Measurements from ENCODE around the gene STAT1. TPM values are rescaled to one million over a fixed set of nuclear protein-coding genes. Genes with fewer than 3 reads are reported as not detected.

STAT1 gene
- total RNA-seq, 1 experiment from 2014 or later = 60.7 TPM

- TF ChIP-seq, protein P1, sequence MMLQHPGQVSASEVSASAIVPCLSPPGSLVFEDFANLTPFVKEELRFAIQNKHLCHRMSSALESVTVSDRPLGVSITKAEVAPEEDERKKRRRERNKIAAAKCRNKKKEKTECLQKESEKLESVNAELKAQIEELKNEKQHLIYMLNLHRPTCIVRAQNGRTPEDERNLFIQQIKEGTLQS (IDR thresholded peaks at IDR 0.05) = no peak
- TF ChIP-seq POLR2A (IDR thresholded peaks at IDR 0.05; ENCODE audit: borderline replicate concordance, extremely low read depth, insufficient read depth, insufficient read length) (no peak), CEBPB (IDR thresholded peaks at IDR 0.05; ENCODE audit: low read depth) (no peak), JUND (IDR thresholded peaks at IDR 0.05) (no peak), ZFX (IDR thresholded peaks at IDR 0.05) (no peak)
These were observed 63.4 kb downstream of the STAT1 start (continued) for GRCh38 chr2:190950566-190950991.

- ChIA-PET RAD21 (ENCODE audit: low non-redundant PET in 1 of 2, low total read pairs in 2 of 2, uncharacterized antibody in 2 of 2, unreplicated experiment in 2 of 2) (no interaction called here), CTCF (no interaction called here), POLR2A (no interaction called here)
- H4K20me1 ChIP-seq (ENCODE audit: insufficient read depth) = no peaks in the 10 kb centered on the region
- no peaks in the 10 kb centered on the region for H3K9me3 ChIP-seq (ENCODE audit: control insufficient read depth in 1 of 2, insufficient read depth in 1 of 2, low read depth in 1 of 2, low read length in 2 of 2)
- no peaks in the 10 kb centered on the region for H3K9me2 ChIP-seq (ENCODE audit: insufficient read depth)
- no peak overlapping the region for H2AFZ ChIP-seq (ENCODE audit: low read depth, low read length, poor library complexity, severe bottlenecking)
- ATAC-seq (peak; percentile 78), DNase-seq (ENCODE audit: low read depth, low spot score) (peak; percentile 56)
- no TSS peak for BruUV-seq (replicated peaks)
- no peaks in the 10 kb centered on the region for H3K27me3 ChIP-seq (ENCODE audit: insufficient read depth, low read length)
- H3K4me3 ChIP-seq (replicated peaks in 1 of 2; ENCODE audit: low read depth in 1 of 2, low read length in 2 of 2) = peak overlapping the region in 1 of 2 experiments; percentile 43; a peak in 1 of 4 replicates
- H3K79me2 ChIP-seq (ENCODE audit: insufficient read depth, low read length) = no peaks in the 10 kb centered on the region
- H3K27ac ChIP-seq (ENCODE audit: low read depth, low read length) = peak overlapping the region; percentile 59; the same call in 1 of the 2 replicates
- intact Hi-C loops (cut with micrococcal nuclease) = no loop called here
- H3K4me2 ChIP-seq (ENCODE audit: low read length) = peak overlapping the region; percentile 80
- H3K4me1 ChIP-seq (ENCODE audit: control insufficient read depth in 1 of 2, insufficient read depth in 2 of 2, low read length in 2 of 2) = peaks cover 32 to 33% of the 10 kb centered on the region in 2 experiments
- peak overlapping the region; percentile 48 for H3K9ac ChIP-seq (ENCODE audit: low read length)
- TF ChIP-seq JUND (IDR thresholded peaks at IDR 0.05) (peak; percentile 23; the same call in 1 of the 2 replicates), YY1 (IDR thresholded peaks at IDR 0.05; ENCODE audit: extremely low read depth, insufficient replicate concordance, low read depth, low read length) (no peak), POLR2AphosphoS5 (IDR thresholded peaks at IDR 0.05; ENCODE audit: low read depth, low read length) (no peak; the same call in 1 of the 2 replicates), MAX (IDR thresholded peaks at IDR 0.05) (peak; percentile 65; the same call in 1 of the 2 replicates), SP1 (IDR thresholded peaks at IDR 0.05; ENCODE audit: low read depth) (peak; percentile 49; the same call in 1 of the 2 replicates), EZH2 (IDR thresholded peaks at IDR 0.05) (no peak), RAD21 (IDR thresholded peaks at IDR 0.05; ENCODE audit: low read depth) (no peak), ELF1 (IDR thresholded peaks at IDR 0.05; ENCODE audit: borderline replicate concordance, low read depth) (no peak), SIN3A (IDR thresholded peaks at IDR 0.05; ENCODE audit: low read depth) (no peak), EGR1 (IDR thresholded peaks at IDR 0.05; ENCODE audit: low read depth) (peak; percentile 32; the same call in 1 of the 2 replicates), ZFX (IDR thresholded peaks at IDR 0.05) (no peak), CBX3 (IDR thresholded peaks at IDR 0.05; ENCODE audit: low read depth) (0 out of 2 replicates have a peak, but pooled peaks have one; percentile 24), EZH2phosphoT487 (IDR thresholded peaks at IDR 0.05; ENCODE audit: borderline replicate concordance) (no peak), FOSL1 (IDR thresholded peaks at IDR 0.05; ENCODE audit: low read depth) (peak; percentile 29), ZBTB33 (IDR thresholded peaks at IDR 0.05; ENCODE audit: extremely low read depth, insufficient replicate concordance, low read length) (no peak), POLR2A (IDR thresholded peaks at IDR 0.05; ENCODE audit: borderline replicate concordance, extremely low read depth, insufficient read depth, insufficient read length) (no peak), CEBPB (IDR thresholded peaks at IDR 0.05; ENCODE audit: low read depth) (no peak)
- TF ChIP-seq, protein P1 (IDR thresholded peaks at IDR 0.05) = no peak
- no peaks in the 10 kb centered on the region for H3K36me3 ChIP-seq (ENCODE audit: control insufficient read depth in 1 of 2, insufficient read depth in 2 of 2, low read length in 2 of 2)
These were observed 65.3 kb downstream of the STAT1 start for GRCh38 chr2:190948671-190949070.

All from HCT116 (cell line).